ENCODE results near the gene HNRNPF.
"Not testable (repeated sequence)": the region's sequence is repeated elsewhere in the genome, so short reads cannot be mapped to it uniquely, and the experiment has no call there.

HNRNPF gene

GRCh38 chr10:43396061-43396927 is 12.7 kb downstream of the HNRNPF start:
- no peak for DNase-seq

GRCh38 chr10:43395571-43396060 is 13.4 kb downstream of the HNRNPF start:
- DNase-seq = no peak

- no peak for DNase-seq
These were observed 14.1 kb downstream of the HNRNPF start for GRCh38 chr10:43394868-43395267.

GRCh38 chr10:43393606-43394360 is 15.2 kb downstream of the HNRNPF start:
- no peak for DNase-seq

- not testable (repeated sequence) for DNase-seq
These were observed 15.8 kb downstream of the HNRNPF start for GRCh38 chr10:43393186-43393585.

- no peak for DNase-seq
These were observed 16.2 kb downstream of the HNRNPF start for GRCh38 chr10:43392748-43393147.

GRCh38 chr10:43391496-43391895 is 17.5 kb downstream of the HNRNPF start:
- no peak for DNase-seq

GRCh38 chr10:43390759-43391158 is 18.2 kb downstream of the HNRNPF start:
- no peak for DNase-seq

- DNase-seq = no peak
These were observed 18.7 kb downstream of the HNRNPF start for GRCh38 chr10:43390333-43390732.

GRCh38 chr10:43389867-43390266 is 19.1 kb downstream of the HNRNPF start:
- DNase-seq = no peak

- no peak for DNase-seq
These were observed 21.3 kb downstream of the HNRNPF start for GRCh38 chr10:43387678-43388032.

GRCh38 chr10:43386981-43387677 is 21.9 kb downstream of the HNRNPF start:
- DNase-seq = no peak

GRCh38 chr10:43386549-43386948 is 22.4 kb downstream of the HNRNPF start:
- DNase-seq = no peak

GRCh38 chr10:43385412-43386004 is 23.5 kb downstream of the HNRNPF start:
- DNase-seq = no peak

GRCh38 chr10:43384252-43385221 is 24.4 kb downstream of the HNRNPF start:
- no peak for DNase-seq

- no peak for DNase-seq
These were observed 25.6 kb downstream of the HNRNPF start for GRCh38 chr10:43383204-43383971.

- DNase-seq = no peak
These were observed 28.3 kb downstream of the HNRNPF start for GRCh38 chr10:43380610-43381222.

GRCh38 chr10:43377424-43377883 is 31.5 kb downstream of the HNRNPF start:
- no peak for DNase-seq

- DNase-seq = no peak
These were observed 32.1 kb downstream of the HNRNPF start for GRCh38 chr10:43376828-43377423.

Measured in NCI-H2081 treated with DMSO at 0.1 percent for 48 hours (cell line).